ENCODE results near the gene SLC66A1.

DNA sequence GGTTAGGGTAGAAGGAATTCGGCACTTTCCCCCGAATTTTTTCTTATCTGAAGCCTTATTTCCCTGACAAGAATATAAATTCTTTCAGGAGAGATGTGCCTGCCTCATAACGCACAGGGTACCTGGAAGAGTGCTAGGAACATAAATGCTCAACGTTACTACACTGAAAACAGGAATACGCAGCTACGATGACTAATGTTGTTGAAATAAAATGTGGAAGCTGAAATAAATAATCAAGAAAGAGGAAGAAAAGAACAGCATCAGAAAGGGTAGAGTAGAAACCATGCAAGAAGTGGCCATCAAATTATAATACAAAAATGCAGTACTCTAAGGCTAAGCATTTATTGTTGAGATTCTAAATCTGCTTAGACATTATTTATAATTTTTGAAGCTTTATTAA is 33.9 kb downstream of the SLC66A1 start:
- no peak for TF ChIP-seq ZBTB1 (CRISPR knock-in tag; IDR thresholded peaks at IDR 0.05; ENCODE audit: borderline replicate concordance)
- no peak for TF ChIP-seq TAF1 (CRISPR knock-in tag; IDR thresholded peaks at IDR 0.05)
- TF ChIP-seq, protein P1, sequence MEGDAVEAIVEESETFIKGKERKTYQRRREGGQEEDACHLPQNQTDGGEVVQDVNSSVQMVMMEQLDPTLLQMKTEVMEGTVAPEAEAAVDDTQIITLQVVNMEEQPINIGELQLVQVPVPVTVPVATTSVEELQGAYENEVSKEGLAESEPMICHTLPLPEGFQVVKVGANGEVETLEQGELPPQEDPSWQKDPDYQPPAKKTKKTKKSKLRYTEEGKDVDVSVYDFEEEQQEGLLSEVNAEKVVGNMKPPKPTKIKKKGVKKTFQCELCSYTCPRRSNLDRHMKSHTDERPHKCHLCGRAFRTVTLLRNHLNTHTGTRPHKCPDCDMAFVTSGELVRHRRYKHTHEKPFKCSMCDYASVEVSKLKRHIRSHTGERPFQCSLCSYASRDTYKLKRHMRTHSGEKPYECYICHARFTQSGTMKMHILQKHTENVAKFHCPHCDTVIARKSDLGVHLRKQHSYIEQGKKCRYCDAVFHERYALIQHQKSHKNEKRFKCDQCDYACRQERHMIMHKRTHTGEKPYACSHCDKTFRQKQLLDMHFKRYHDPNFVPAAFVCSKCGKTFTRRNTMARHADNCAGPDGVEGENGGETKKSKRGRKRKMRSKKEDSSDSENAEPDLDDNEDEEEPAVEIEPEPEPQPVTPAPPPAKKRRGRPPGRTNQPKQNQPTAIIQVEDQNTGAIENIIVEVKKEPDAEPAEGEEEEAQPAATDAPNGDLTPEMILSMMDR (CRISPR knock-in tag; IDR thresholded peaks at IDR 0.05), result no peak
- no peak for TF ChIP-seq RNF2 (conservative IDR thresholded peaks at IDR 0.05; ENCODE audit: low read depth)
- no peak for TF ChIP-seq SRF (IDR thresholded peaks at IDR 0.05; ENCODE audit: low read depth, low read length)
- no peak for TF ChIP-seq SIN3A (IDR thresholded peaks at IDR 0.05; ENCODE audit: borderline replicate concordance, low read depth, low read length)
- no peak for TF ChIP-seq EP300 (IDR thresholded peaks at IDR 0.05; ENCODE audit: low read depth in 2 of 2, low read length in 2 of 2)
- TF ChIP-seq EP300 (CRISPR knock-in tag; IDR thresholded peaks at IDR 0.05; ENCODE audit: borderline replicate concordance), result no peak

Measured in HepG2 (cell line).